H9 (cell line): Measurements from ENCODE around the gene HEATR3. TPM values are rescaled to one million over a fixed set of nuclear protein-coding genes. Genes with fewer than 3 reads are reported as not detected.

Experiments
- DNase-seq: peaks from one replicate; pipeline ENCODE4 v3.0.0-alpha.2; 2017
- H2AFZ ChIP-seq: one replicate; pipeline ENCODE4 v1.6.1; 2013; ENCODE audit warnings: mild to moderate bottlenecking, low read length, control low read depth, moderate library complexity
- H2AK5ac ChIP-seq: 2 replicates; pipeline ENCODE4 v1.6.1; 2013; ENCODE audit warnings: low read length, control low read depth, mixed read lengths; ENCODE audit not compliant: insufficient read length
- H2BK120ac ChIP-seq: one replicate; pipeline ENCODE4 v1.6.1; 2013; ENCODE audit warnings: low read depth, mild to moderate bottlenecking, low read length, control low read depth, inconsistent platforms; ENCODE audit not compliant: poor library complexity, severe bottlenecking
- H2BK12ac ChIP-seq: 2 replicates; pipeline ENCODE4 v1.6.1; 2013; ENCODE audit warnings: low read length, control low read depth, mixed read lengths, low read depth; ENCODE audit not compliant: insufficient read length
- H2BK15ac ChIP-seq: 2 replicates; pipeline ENCODE4 v1.6.1; 2013; ENCODE audit warnings: low read depth, low read length, control low read depth
- H2BK20ac ChIP-seq: one replicate; pipeline ENCODE4 v1.6.1; 2013; ENCODE audit warnings: low read depth, mild to moderate bottlenecking, low read length, control low read depth, inconsistent platforms; ENCODE audit not compliant: poor library complexity, severe bottlenecking
- H2BK5ac ChIP-seq: 2 replicates; pipeline ENCODE4 v1.6.1; 2013; ENCODE audit warnings: low read length, control low read depth, mixed read lengths; ENCODE audit not compliant: insufficient read length
- H3K14ac ChIP-seq: 2 replicates; pipeline ENCODE4 v1.6.1; 2013; ENCODE audit warnings: low read length, control low read depth; ENCODE audit not compliant: insufficient read depth
- H3K18ac ChIP-seq: 2 replicates; pipeline ENCODE4 v1.6.1; 2013; ENCODE audit warnings: low read depth, mild to moderate bottlenecking, mixed read lengths, low read length, control low read depth; ENCODE audit not compliant: insufficient read length
- H3K23ac ChIP-seq: 2 replicates; pipeline ENCODE4 v1.6.1; 2013; ENCODE audit warnings: low read length, control low read depth, mixed read lengths, low read depth; ENCODE audit not compliant: insufficient read length
- H3K23me2 ChIP-seq: 2 replicates; pipeline ENCODE4 v1.6.1; 2013; ENCODE audit warnings: low read depth, mild to moderate bottlenecking, mixed read lengths, low read length, control low read depth; ENCODE audit not compliant: insufficient read length, poor library complexity, severe bottlenecking
- H3K27ac ChIP-seq: 2 replicates; pipeline ENCODE4 v1.5.1; 2013; ENCODE audit warnings: low read length, control low read depth, mixed read lengths, low read depth; ENCODE audit not compliant: insufficient read length
- H3K27me3 ChIP-seq: 2 replicates; pipeline ENCODE4 v1.6.1; 2013; ENCODE audit warnings: low read length, control low read depth, inconsistent platforms; ENCODE audit not compliant: insufficient read depth
- H3K4ac ChIP-seq: 2 replicates; pipeline ENCODE4 v1.6.1; 2013; ENCODE audit warnings: low read depth, mild to moderate bottlenecking, control low read depth, inconsistent platforms, low read length, moderate library complexity
- H3K4me1 ChIP-seq: 2 replicates; pipeline ENCODE4 v1.6.1; 2013; ENCODE audit warnings: low read length, control low read depth, inconsistent platforms; ENCODE audit not compliant: insufficient read depth
- H3K4me2 ChIP-seq: 2 replicates; pipeline ENCODE4 v1.6.1; 2013; ENCODE audit warnings: low read length, control low read depth, mixed read lengths; ENCODE audit not compliant: insufficient read length, insufficient read depth
- H3K56ac ChIP-seq: 2 replicates; pipeline ENCODE4 v1.6.1; 2013; ENCODE audit warnings: low read depth, mild to moderate bottlenecking, mixed read lengths, low read length, control low read depth; ENCODE audit not compliant: insufficient read length
- H3K79me1 ChIP-seq: 2 replicates; pipeline ENCODE4 v1.6.1; 2013; ENCODE audit warnings: low read depth, mild to moderate bottlenecking, moderate library complexity, low read length, control low read depth, inconsistent platforms; ENCODE audit not compliant: insufficient read depth, poor library complexity, severe bottlenecking
- H3K79me2 ChIP-seq: 2 replicates; pipeline ENCODE4 v1.6.1; 2013; ENCODE audit warnings: low read length, control low read depth, inconsistent platforms; ENCODE audit not compliant: insufficient read depth
- H3K9ac ChIP-seq: 2 replicates; pipeline ENCODE4 v1.6.1; 2013; ENCODE audit warnings: low read length, control low read depth, mixed read lengths; ENCODE audit not compliant: insufficient read length; ENCODE audit errors: extremely low read depth
- H3K9me3 ChIP-seq: one replicate; pipeline ENCODE4 v1.6.1; 2013; ENCODE audit warnings: low read depth, low read length, inconsistent platforms; ENCODE audit not compliant: control insufficient read depth
- H3T11ph ChIP-seq: one replicate; pipeline ENCODE4 v1.6.1; 2013; ENCODE audit warnings: mild to moderate bottlenecking, low read length, control low read depth, inconsistent platforms
- H4K20me1 ChIP-seq: one replicate; pipeline ENCODE4 v1.6.1; 2013; ENCODE audit not compliant: control insufficient read depth, insufficient read length, insufficient read depth
- H4K5ac ChIP-seq: 2 replicates; pipeline ENCODE4 v1.6.1; 2013; ENCODE audit warnings: low read depth, mild to moderate bottlenecking, mixed read lengths, low read length, control low read depth; ENCODE audit not compliant: insufficient read length
- H4K8ac ChIP-seq: replicated peaks from 2 replicates; pipeline ENCODE4 v1.6.1; 2013; ENCODE audit warnings: low read length, control low read depth, mixed read lengths, low read depth; ENCODE audit not compliant: insufficient read length
- H4K91ac ChIP-seq: 2 replicates; pipeline ENCODE4 v1.6.1; 2013; ENCODE audit warnings: low read depth, mild to moderate bottlenecking, moderate library complexity, mixed read lengths, low read length, control low read depth; ENCODE audit not compliant: insufficient read length
- H3K27ac Mint-ChIP-seq, 3 experiments: 2 replicates in 2 of 3; 3 replicates in 1 of 3; pipeline ENCODE4 v1.8.0; 2020 to 2021; ENCODE audit warnings: mixed read lengths in 3 of 3, mild to moderate bottlenecking in 1 of 3, moderate library complexity in 1 of 3
- H3K27me3 Mint-ChIP-seq: 2 replicates; pipeline ENCODE4 v1.8.0; 2021; ENCODE audit warnings: low read depth, mild to moderate bottlenecking, moderate library complexity, mixed read lengths
- H3K36me3 Mint-ChIP-seq, 3 experiments: 2 replicates in 2 of 3; 3 replicates in 1 of 3; pipeline ENCODE4 v1.8.0; 2020 to 2021; ENCODE audit warnings: low read depth in 3 of 3, mixed read lengths in 3 of 3; ENCODE audit not compliant: insufficient read depth in 1 of 3
- H3K4me1 Mint-ChIP-seq, 2 experiments: 2 replicates each; pipeline ENCODE4 v1.8.0; 2020; ENCODE audit warnings: mixed read lengths in 2 of 2
- H3K4me3 Mint-ChIP-seq, 2 experiments: 2 replicates in 1 of 2; 3 replicates in 1 of 2; pipeline ENCODE4 v1.8.0; 2020 to 2021; ENCODE audit warnings: mild to moderate bottlenecking in 2 of 2, mixed read lengths in 2 of 2, moderate library complexity in 1 of 2
- H3K9me3 Mint-ChIP-seq, 2 experiments: 2 replicates in 1 of 2; 3 replicates in 1 of 2; pipeline ENCODE4 v1.8.0; 2020; ENCODE audit warnings: mild to moderate bottlenecking in 2 of 2, mixed read lengths in 2 of 2, moderate library complexity in 1 of 2
- WGBS: extraction: QIAGEN DNeasy Blood & Tissue Kit; methylation state at CpG from one replicate; pipeline ENCODE4 v1.1.7; 2013; ENCODE audit warnings: missing lambda C conversion rate, low lambda C conversion rate, mixed read lengths; ENCODE audit not compliant: insufficient read length; ENCODE audit errors: extremely low coverage; 5-methylcytosine and 5-hydroxymethylcytosine counted together
- total RNA-seq: library from RNA; stranded (reverse); gene quantifications from 2 replicates; pipeline ENCODE4 v1.2.1, GENCODE V29; 2021
- TF ChIP-seq, protein P1 (sequence below): fragments of 200-600 bp; sonication (generic); conservative IDR thresholded peaks from 3 replicates; pipeline ENCODE4 v1.8.0; 2021; ENCODE audit warnings: antibody characterized with exemption, mild to moderate bottlenecking

Gene HEATR3
- total RNA-seq, 1 experiment from 2014 or later, result 26.5 TPM

- no peak overlapping the region for H2BK120ac ChIP-seq
- no peak overlapping the region for H2BK20ac ChIP-seq
- H3K79me2 ChIP-seq, result peaks cover 6% of the 10 kb centered on the region; the same call in 1 of the 2 replicates
- H4K8ac ChIP-seq, result no peak overlapping the region
- H3K79me1 ChIP-seq, result no peaks in the 10 kb centered on the region
- no peaks in the 10 kb centered on the region for H4K20me1 ChIP-seq
- H3K9me3 ChIP-seq, result no peaks in the 10 kb centered on the region
- H3K18ac ChIP-seq, result no peak overlapping the region
- no peak overlapping the region for H2BK5ac ChIP-seq
- no peak overlapping the region for H3T11ph ChIP-seq
- DNase-seq, result no peak
- H3K27me3 Mint-ChIP-seq, result no peaks in the 10 kb centered on the region; the same call in 1 of the 2 replicates
- no peak overlapping the region for H2AK5ac ChIP-seq
- no peak overlapping the region for H3K27ac ChIP-seq
- peaks cover 18 to 19% of the 10 kb centered on the region in 2 experiments for H3K4me1 Mint-ChIP-seq
- H4K91ac ChIP-seq, result no peak overlapping the region
- no peak overlapping the region for H2AFZ ChIP-seq
- peaks cover 0 to 3% (median 1%) of the 10 kb centered on the region in 3 experiments; a peak in 2 of 7 replicates for H3K36me3 Mint-ChIP-seq
- H3K56ac ChIP-seq, result no peak overlapping the region
- no peak overlapping the region for H2BK15ac ChIP-seq
- H3K9me3 Mint-ChIP-seq, result no peaks in the 10 kb centered on the region
- no peak overlapping the region for H3K9ac ChIP-seq
- H3K4me3 Mint-ChIP-seq, result no peak overlapping the region
- H3K23ac ChIP-seq, result no peak overlapping the region
- H3K4ac ChIP-seq, result no peak overlapping the region
- H2BK12ac ChIP-seq, result no peak overlapping the region
- H3K27me3 ChIP-seq, result no peaks in the 10 kb centered on the region
- WGBS, result no CpG with 5 or more reads among the region's 4 CpGs
- H3K4me2 ChIP-seq, result no peak overlapping the region
- peaks cover 5% of the 10 kb centered on the region for H3K23me2 ChIP-seq
- no peak overlapping the region for H4K5ac ChIP-seq
- H3K4me1 ChIP-seq, result no peaks in the 10 kb centered on the region; the same call in 1 of the 2 replicates
- no peak overlapping the region for H3K14ac ChIP-seq
- H3K27ac Mint-ChIP-seq, result no peak overlapping the region
- TF ChIP-seq, protein P1, sequence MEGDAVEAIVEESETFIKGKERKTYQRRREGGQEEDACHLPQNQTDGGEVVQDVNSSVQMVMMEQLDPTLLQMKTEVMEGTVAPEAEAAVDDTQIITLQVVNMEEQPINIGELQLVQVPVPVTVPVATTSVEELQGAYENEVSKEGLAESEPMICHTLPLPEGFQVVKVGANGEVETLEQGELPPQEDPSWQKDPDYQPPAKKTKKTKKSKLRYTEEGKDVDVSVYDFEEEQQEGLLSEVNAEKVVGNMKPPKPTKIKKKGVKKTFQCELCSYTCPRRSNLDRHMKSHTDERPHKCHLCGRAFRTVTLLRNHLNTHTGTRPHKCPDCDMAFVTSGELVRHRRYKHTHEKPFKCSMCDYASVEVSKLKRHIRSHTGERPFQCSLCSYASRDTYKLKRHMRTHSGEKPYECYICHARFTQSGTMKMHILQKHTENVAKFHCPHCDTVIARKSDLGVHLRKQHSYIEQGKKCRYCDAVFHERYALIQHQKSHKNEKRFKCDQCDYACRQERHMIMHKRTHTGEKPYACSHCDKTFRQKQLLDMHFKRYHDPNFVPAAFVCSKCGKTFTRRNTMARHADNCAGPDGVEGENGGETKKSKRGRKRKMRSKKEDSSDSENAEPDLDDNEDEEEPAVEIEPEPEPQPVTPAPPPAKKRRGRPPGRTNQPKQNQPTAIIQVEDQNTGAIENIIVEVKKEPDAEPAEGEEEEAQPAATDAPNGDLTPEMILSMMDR, result no peak
Measured at GRCh38 chr16:50023641-50024040, 42.1 kb upstream of the HEATR3 start.
